CD4-positive, CD25-positive, alpha-beta regulatory T cell (primary cell): ENCODE data around the gene SLC35D3. TPM values are rescaled to one million over a fixed set of nuclear protein-coding genes. Genes with fewer than 3 reads are reported as not detected.
"Not testable (repeated sequence)": the region's sequence is repeated elsewhere in the genome, so short reads cannot be mapped to it uniquely, and the experiment has no call there.

Source experiments
- ATAC-seq, 2 donors: fragments of 150-1000 bp; cut with Tn5 transposase; one replicate each; pipeline ENCODE4 v1.10.0; 2021; ENCODE audit warnings: low read depth in 2 of 2, moderate number of reproducible peaks in 2 of 2, moderate library complexity in 1 of 2
- DNase-seq, 3 donors: peaks; one replicate each; pipeline versions ENCODE4 v3.0.0 to v3.0.0-alpha.2; 2012 to 2022; ENCODE audit warnings: mixed read lengths in 1 of 3
- H3K27ac ChIP-seq: one replicate; pipeline ENCODE4 v1.7.0; 2013; ENCODE audit warnings: mild to moderate bottlenecking, low read length; ENCODE audit not compliant: insufficient read depth, poor library complexity, severe bottlenecking
- H3K27me3 ChIP-seq: one replicate; pipeline ENCODE4 v1.7.0; 2013; ENCODE audit warnings: low read length; ENCODE audit not compliant: control insufficient read depth, insufficient read depth
- H3K36me3 ChIP-seq: one replicate; pipeline ENCODE4 v1.7.0; 2013; ENCODE audit warnings: mild to moderate bottlenecking, low read length, moderate library complexity; ENCODE audit not compliant: control insufficient read depth, insufficient read depth
- H3K4me1 ChIP-seq: 2 replicates; pipeline ENCODE4 v1.7.0; 2013; ENCODE audit warnings: mild to moderate bottlenecking, low read length; ENCODE audit not compliant: insufficient read depth, control insufficient read depth, poor library complexity, severe bottlenecking
- H3K4me3 ChIP-seq: one replicate; pipeline ENCODE4 v1.7.0; 2013; ENCODE audit warnings: low read depth, mild to moderate bottlenecking, low read length, moderate library complexity
- H3K9me3 ChIP-seq, 2 experiments: 1 replicate in 1 of 2; 2 replicates in 1 of 2; pipeline ENCODE4 v1.7.0; 2013; ENCODE audit warnings: low read length in 2 of 2, mild to moderate bottlenecking in 1 of 2, moderate library complexity in 1 of 2; ENCODE audit not compliant: control insufficient read depth in 2 of 2
- H3K27ac Mint-ChIP-seq, 3 donors: one replicate each; pipeline ENCODE4 v1.8.0; 2020 to 2022; ENCODE audit warnings: mild to moderate bottlenecking in 3 of 3, mixed read lengths in 3 of 3, moderate library complexity in 2 of 3
- H3K27me3 Mint-ChIP-seq: one replicate; pipeline ENCODE4 v1.8.0; 2022; ENCODE audit warnings: mild to moderate bottlenecking, mixed read lengths
- H3K36me3 Mint-ChIP-seq: one replicate; pipeline ENCODE4 v1.8.0; 2020; ENCODE audit warnings: mixed read lengths
- H3K4me1 Mint-ChIP-seq, 4 donors: one replicate each; pipeline ENCODE4 v1.8.0; 2020 to 2022; ENCODE audit warnings: mixed read lengths in 4 of 4, mild to moderate bottlenecking in 1 of 4
- H3K4me3 Mint-ChIP-seq, 4 donors: one replicate each; pipeline ENCODE4 v1.8.0; 2020 to 2022; ENCODE audit warnings: mild to moderate bottlenecking in 4 of 4, mixed read lengths in 4 of 4, moderate library complexity in 3 of 4
- H3K9me3 Mint-ChIP-seq, 7 donors: one replicate each; pipeline ENCODE4 v1.8.0; 2020 to 2022; ENCODE audit warnings: mixed read lengths in 7 of 7, mild to moderate bottlenecking in 3 of 7, moderate library complexity in 2 of 7
- polyA plus RNA-seq, 4 donors: library from polyadenylated mRNA; unstranded; fragments of 300-500 nt; fragmentation: Illumina TruSeq; gene quantifications; one replicate each; pipeline ENCODE4 v1.2.3, GENCODE V29; 2021
- total RNA-seq: library from RNA; stranded (reverse); gene quantifications from one replicate; pipeline ENCODE4 v1.2.3, GENCODE V29; 2022

Gene SLC35D3, protein sequence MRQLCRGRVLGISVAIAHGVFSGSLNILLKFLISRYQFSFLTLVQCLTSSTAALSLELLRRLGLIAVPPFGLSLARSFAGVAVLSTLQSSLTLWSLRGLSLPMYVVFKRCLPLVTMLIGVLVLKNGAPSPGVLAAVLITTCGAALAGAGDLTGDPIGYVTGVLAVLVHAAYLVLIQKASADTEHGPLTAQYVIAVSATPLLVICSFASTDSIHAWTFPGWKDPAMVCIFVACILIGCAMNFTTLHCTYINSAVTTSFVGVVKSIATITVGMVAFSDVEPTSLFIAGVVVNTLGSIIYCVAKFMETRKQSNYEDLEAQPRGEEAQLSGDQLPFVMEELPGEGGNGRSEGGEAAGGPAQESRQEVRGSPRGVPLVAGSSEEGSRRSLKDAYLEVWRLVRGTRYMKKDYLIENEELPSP
- total RNA-seq: 0.15 TPM
- not detected for polyA plus RNA-seq

GRCh38 chr6:136921936-136922684 lies at the start of gene SLC35D3:
Gene SLC35D3 (plus strand): TSS chr6:136922301. CDS start chr6:136922429, 128 bp downstream.
- peaks cover 44% of the 10 kb centered on the region for H3K27me3 Mint-ChIP-seq
- Histone ChIP-seq H3K4me3 (peak within 1 kb of the TSS; percentile 64), H3K27me3 (peaks cover 27% of the 10 kb centered on the region), H3K4me1 (peaks cover 39% of the 10 kb centered on the region), H3K36me3 (no peaks in the 10 kb centered on the region), H3K27ac (no peak within 1 kb of the TSS), H3K9me3 (no peaks in the 10 kb centered on the region)
- DNase-seq: peak in 2 of 3 donors; percentile 12 to 24
- H3K9me3 Mint-ChIP-seq: peaks cover 0 to 5% (median 0%) of the 10 kb centered on the region in 7 donors
- no peaks in the 10 kb centered on the region for H3K36me3 Mint-ChIP-seq
- H3K4me1 Mint-ChIP-seq: peaks cover 8 to 32% (median 15%) of the 10 kb centered on the region in 4 donors
- ATAC-seq: peak in 1 of 2 donors; percentile 8
- no peak within 1 kb of the TSS for H3K27ac Mint-ChIP-seq
- peak within 1 kb of the TSS; percentile 66 to 86 (median 78) for H3K4me3 Mint-ChIP-seq

DNA sequence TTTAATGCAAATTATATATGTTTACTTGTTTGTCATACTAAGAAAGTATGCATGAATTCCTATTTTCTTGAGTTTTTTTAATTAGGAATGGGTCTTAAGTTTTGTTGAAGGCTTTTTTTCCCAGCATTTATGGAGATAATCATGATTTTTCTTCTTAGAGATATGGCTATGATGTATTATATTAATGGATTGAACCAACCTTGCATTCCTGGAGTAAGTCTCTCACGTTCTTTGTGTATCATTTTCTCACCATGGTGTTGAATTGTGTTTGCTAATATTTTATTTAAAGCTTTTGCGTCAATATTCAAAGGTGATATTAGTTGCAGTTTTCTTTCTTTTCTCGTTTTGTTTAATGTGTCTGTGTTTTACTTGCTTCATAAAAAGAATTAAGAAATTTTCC lies 48.4 kb upstream of the SLC35D3 start:
- Histone ChIP-seq H3K27me3 (no peaks in the 10 kb centered on the region), H3K4me3 (no peak overlapping the region), H3K27ac (no peak overlapping the region), H3K4me1 (no peaks in the 10 kb centered on the region), H3K36me3 (peaks cover 42% of the 10 kb centered on the region), H3K9me3 (peaks cover 19 to 20% of the 10 kb centered on the region in 2 experiments)
- peaks cover 4 to 25% (median 10%) of the 10 kb centered on the region in 7 donors for H3K9me3 Mint-ChIP-seq
- DNase-seq: peak in 1 of 3 donors; percentile 32
- ATAC-seq: no peak
- H3K4me3 Mint-ChIP-seq: no peak overlapping the region
- H3K27ac Mint-ChIP-seq: no peak overlapping the region
- H3K4me1 Mint-ChIP-seq: peaks cover 5 to 10% (median 8%) of the 10 kb centered on the region in 4 donors
- no peaks in the 10 kb centered on the region for H3K27me3 Mint-ChIP-seq
- H3K36me3 Mint-ChIP-seq: peaks cover 50% of the 10 kb centered on the region

DNA sequence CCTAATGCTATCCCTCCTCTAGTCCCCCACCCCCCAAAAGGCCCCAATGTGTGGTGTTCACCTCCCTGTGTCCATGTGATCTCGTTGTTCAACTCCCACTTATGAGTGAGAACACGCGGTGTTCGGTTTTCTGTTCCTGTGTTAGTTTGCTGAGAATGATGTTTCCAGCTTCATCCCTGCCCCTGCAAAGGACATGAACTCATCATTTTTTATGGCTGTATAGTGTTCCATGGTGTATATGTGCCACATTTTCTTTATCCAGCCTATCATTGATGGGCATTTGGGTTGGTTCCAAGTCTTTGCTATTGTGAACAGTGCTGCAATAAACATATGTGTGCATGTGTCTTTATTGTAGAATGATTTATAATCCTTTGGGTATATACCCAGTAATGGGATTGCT lies 45.6 kb upstream of the SLC35D3 start:
- Mint-ChIP-seq H3K36me3 (peaks cover 60% of the 10 kb centered on the region), H3K4me1 (peaks cover 0 to 15% (median 10%) of the 10 kb centered on the region in 4 donors), H3K9me3 (peaks cover 4 to 25% (median 11%) of the 10 kb centered on the region in 7 donors)
- Histone ChIP-seq H3K36me3 (peaks cover 26% of the 10 kb centered on the region), H3K9me3 (peaks cover 19 to 20% of the 10 kb centered on the region in 2 experiments)
- not testable (repeated sequence) for H3K27ac Mint-ChIP-seq, H3K27ac ChIP-seq, H3K27me3 Mint-ChIP-seq, H3K4me1 ChIP-seq, ATAC-seq, H3K27me3 ChIP-seq, H3K4me3 ChIP-seq, DNase-seq, H3K4me3 Mint-ChIP-seq

- H3K4me1 Mint-ChIP-seq: peaks cover 0 to 18% (median 12%) of the 10 kb centered on the region in 4 donors
- peak overlapping the region in 1 of 3 donors; percentile 33 for H3K27ac Mint-ChIP-seq
Measured at GRCh38 chr6:136880748-136881460, 41.2 kb upstream of the SLC35D3 start.

GRCh38 chr6:136886091-136886490 lies 36.0 kb upstream of the SLC35D3 start:
- Histone ChIP-seq H3K27ac (no peak overlapping the region), H3K9me3 (no peaks in the 10 kb centered on the region), H3K4me1 (no peaks in the 10 kb centered on the region), H3K36me3 (no peaks in the 10 kb centered on the region), H3K4me3 (no peak overlapping the region), H3K27me3 (no peaks in the 10 kb centered on the region)
- no peak overlapping the region for H3K27ac Mint-ChIP-seq
- no peaks in the 10 kb centered on the region for H3K27me3 Mint-ChIP-seq
- ATAC-seq (no peak), DNase-seq (no peak)
- no peaks in the 10 kb centered on the region for H3K9me3 Mint-ChIP-seq
- peaks cover 0 to 7% (median 2%) of the 10 kb centered on the region in 4 donors for H3K4me1 Mint-ChIP-seq
- no peak overlapping the region for H3K4me3 Mint-ChIP-seq
- H3K36me3 Mint-ChIP-seq: peaks cover 19% of the 10 kb centered on the region

More at GRCh38 chr6:136880748-136881460, 41.2 kb upstream of the SLC35D3 start:
- no peaks in the 10 kb centered on the region for H3K36me3 ChIP-seq
- no peak overlapping the region for H3K27ac ChIP-seq
- H3K9me3 Mint-ChIP-seq: peaks cover 0 to 7% (median 3%) of the 10 kb centered on the region in 7 donors
- no peak overlapping the region for H3K4me3 Mint-ChIP-seq
- H3K27me3 ChIP-seq: no peaks in the 10 kb centered on the region
- H3K36me3 Mint-ChIP-seq: peaks cover 48% of the 10 kb centered on the region
- no peak overlapping the region for H3K4me3 ChIP-seq
- H3K9me3 ChIP-seq: no peaks in the 10 kb centered on the region
- ATAC-seq (no peak), DNase-seq (no peak)
- no peaks in the 10 kb centered on the region for H3K4me1 ChIP-seq
- no peaks in the 10 kb centered on the region for H3K27me3 Mint-ChIP-seq

DNA sequence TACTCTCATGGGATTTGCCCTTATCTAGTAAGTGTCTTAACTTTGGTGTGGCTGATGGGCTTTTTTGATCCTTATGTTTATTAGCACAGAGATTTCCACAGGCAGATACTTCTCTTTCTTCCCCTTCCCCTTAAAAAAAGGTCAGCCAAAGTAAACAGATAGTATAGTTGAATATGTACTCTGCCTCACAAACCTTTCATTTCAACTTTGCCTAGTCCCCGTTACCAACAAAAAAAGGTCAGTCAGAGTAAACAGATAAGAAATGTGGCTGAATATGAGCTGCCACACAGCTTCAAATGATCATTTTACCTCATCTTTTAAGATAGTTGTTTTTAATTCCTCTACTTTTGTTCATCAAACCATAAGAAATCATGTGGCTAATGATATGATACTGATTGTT lies 34.1 kb upstream of the SLC35D3 start:
- no peak overlapping the region for H3K4me3 Mint-ChIP-seq
- peaks cover 0 to 4% (median under 1%) of the 10 kb centered on the region in 4 donors for H3K4me1 Mint-ChIP-seq
- Histone ChIP-seq H3K4me1 (no peaks in the 10 kb centered on the region), H3K27ac (no peak overlapping the region), H3K4me3 (no peak overlapping the region), H3K9me3 (no peaks in the 10 kb centered on the region), H3K27me3 (no peaks in the 10 kb centered on the region), H3K36me3 (peaks cover under 1% of the 10 kb centered on the region)
- H3K27ac Mint-ChIP-seq: no peak overlapping the region
- no peaks in the 10 kb centered on the region for H3K9me3 Mint-ChIP-seq
- DNase-seq (no peak), ATAC-seq (no peak)
- H3K27me3 Mint-ChIP-seq: no peaks in the 10 kb centered on the region
- H3K36me3 Mint-ChIP-seq: peaks cover 15% of the 10 kb centered on the region
